Suprapubic skin (tissue), 4 donors: ENCODE measurements around the gene TMEM72.

Experiments used
- POLR2A ChIP-seq, 2 donors: fragments of 450-650 bp; IDR thresholded peaks; one replicate each; pipeline ENCODE4 v1.6.1; 2017; ENCODE audit warnings: antibody characterized with exemption in 2 of 2, mild to moderate bottlenecking in 2 of 2, moderate library complexity in 2 of 2
- POLR2AphosphoS5 ChIP-seq, 3 donors: sonication (generic); formaldehyde crosslinking; IDR thresholded peaks; one replicate each; pipeline ENCODE4 v1.6.1; 2017; ENCODE audit warnings: antibody characterized with exemption in 3 of 3
- TF ChIP-seq, protein P1 (sequence below), 2 donors: fragments of 200-600 bp in 1 of 2; fragments of 450-650 bp in 1 of 2; sonication (generic) in 1 of 2; IDR thresholded peaks; one replicate each; pipeline ENCODE4 v1.5.1; 2016 to 2019; ENCODE audit warnings: antibody characterized with exemption in 2 of 2, mild to moderate bottlenecking in 1 of 2, moderate library complexity in 1 of 2

DNA sequence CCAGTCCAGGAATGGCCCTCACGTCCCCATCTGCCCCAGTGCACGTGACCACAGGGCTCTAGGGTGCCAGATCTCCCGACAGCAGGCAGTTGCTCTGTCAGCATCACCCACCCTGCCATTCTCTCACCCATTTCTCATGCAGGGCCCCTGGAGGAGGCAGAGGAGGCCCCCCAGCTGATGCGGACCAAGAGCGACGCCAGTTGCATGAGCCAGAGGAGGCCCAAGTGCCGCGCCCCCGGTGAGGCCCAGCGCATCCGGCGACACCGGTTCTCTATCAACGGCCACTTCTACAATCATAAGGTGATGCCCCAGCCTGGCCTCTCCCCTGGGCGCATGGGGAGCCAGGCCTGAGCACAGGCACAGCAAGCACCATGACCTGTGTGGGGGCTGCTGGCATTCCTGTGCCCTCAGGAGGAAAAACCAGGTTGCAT is 73.5 kb downstream of the TMEM72 start:
- TF ChIP-seq, protein P1, sequence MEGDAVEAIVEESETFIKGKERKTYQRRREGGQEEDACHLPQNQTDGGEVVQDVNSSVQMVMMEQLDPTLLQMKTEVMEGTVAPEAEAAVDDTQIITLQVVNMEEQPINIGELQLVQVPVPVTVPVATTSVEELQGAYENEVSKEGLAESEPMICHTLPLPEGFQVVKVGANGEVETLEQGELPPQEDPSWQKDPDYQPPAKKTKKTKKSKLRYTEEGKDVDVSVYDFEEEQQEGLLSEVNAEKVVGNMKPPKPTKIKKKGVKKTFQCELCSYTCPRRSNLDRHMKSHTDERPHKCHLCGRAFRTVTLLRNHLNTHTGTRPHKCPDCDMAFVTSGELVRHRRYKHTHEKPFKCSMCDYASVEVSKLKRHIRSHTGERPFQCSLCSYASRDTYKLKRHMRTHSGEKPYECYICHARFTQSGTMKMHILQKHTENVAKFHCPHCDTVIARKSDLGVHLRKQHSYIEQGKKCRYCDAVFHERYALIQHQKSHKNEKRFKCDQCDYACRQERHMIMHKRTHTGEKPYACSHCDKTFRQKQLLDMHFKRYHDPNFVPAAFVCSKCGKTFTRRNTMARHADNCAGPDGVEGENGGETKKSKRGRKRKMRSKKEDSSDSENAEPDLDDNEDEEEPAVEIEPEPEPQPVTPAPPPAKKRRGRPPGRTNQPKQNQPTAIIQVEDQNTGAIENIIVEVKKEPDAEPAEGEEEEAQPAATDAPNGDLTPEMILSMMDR (IDR thresholded peaks at IDR 0.05), result no peak
- TF ChIP-seq POLR2AphosphoS5 (IDR thresholded peaks at IDR 0.05) (no peak), POLR2A (IDR thresholded peaks at IDR 0.05) (no peak)
